CD4-positive, alpha-beta T cell treated with Interleukin-10 for 1 hour (primary cell): Measurements from ENCODE around the gene CLEC16A.

Source experiments
- DNase-seq: peaks from one replicate; pipeline ENCODE4 v3.0.0-alpha.2; 2020

The CLEC16A gene

DNA sequence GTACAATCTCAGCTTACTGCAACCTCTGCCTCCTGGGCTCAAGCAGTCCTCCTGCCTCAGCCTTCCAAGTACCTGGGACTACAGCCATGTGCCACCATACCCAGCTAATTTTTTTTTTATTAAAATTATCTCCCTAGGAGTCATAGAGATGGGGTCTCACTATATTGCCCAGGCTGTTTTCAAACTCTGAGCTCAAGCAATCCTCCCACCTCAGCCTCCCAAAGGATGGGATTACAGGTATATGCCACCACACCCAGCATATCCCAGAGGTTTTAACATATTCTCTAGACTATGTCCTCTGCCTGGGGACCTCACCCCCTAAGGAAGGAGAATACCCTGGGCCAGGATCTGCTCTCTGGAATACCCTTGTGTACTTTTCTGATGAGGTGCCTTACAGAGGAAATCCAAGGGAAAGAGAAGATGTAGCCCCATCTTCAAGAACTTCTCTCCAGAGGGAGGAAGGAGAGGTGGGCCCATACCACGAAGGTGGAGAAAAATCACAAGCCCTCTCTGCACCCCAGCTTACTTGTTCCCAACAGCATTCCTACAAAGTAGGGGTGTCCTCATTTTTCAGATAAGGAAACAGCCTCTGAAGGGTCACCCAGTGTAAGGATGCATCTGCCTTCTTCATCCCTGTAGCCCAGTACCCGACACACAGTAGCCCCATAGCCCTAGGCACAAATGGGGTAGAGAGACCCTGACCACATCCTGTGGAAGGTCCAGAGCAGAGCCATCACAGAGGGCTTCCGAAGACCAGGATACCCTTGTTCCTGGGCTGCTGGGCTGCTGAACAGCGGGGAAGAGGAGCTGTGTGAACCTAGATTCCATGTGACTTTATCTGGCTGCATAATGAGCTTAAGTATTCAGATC is 160.0 kb downstream of the CLEC16A start:
- DNase-seq, result no peak

DNA sequence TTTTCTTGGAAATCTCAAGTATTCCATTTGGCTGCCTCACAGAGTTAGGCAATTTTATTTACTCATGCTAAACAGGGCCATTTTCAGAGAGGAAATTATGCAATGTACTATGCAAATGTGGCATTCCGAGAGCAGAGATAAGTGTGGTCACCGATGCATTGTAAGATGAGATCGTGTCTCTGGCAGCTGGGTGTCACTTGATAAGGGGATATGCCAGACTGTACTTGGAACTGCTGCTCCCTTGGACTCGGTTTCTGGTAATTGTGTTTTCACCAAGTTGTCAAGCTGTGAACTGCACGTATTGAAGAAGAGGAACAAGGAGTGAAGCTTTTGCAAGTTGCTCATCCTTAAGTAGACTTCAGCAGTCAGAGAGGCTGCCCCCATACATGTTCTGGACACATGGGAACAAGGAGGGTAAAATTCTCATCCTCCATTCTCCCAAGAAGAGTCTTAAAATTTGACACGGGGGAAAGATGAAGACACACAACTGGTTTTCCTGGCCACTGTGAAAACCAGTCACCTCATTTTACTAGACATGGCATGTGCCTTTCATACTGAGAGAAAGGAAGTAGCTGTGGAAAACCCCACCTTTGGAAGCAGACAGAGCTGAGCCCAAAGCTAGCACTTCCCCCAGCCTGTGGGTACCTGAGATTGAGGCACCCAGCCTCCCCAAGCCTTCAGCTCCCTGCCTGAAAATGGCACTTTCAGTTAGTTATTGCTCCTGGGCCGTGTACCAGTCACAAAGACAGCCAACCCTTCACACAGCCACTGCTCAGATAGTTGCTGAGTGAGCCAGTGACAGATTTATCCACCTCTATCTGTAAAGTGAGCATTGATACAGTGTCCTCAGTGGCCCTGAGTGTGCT is 160.9 kb downstream of the CLEC16A start:
- peak; percentile 37 for DNase-seq

DNA sequence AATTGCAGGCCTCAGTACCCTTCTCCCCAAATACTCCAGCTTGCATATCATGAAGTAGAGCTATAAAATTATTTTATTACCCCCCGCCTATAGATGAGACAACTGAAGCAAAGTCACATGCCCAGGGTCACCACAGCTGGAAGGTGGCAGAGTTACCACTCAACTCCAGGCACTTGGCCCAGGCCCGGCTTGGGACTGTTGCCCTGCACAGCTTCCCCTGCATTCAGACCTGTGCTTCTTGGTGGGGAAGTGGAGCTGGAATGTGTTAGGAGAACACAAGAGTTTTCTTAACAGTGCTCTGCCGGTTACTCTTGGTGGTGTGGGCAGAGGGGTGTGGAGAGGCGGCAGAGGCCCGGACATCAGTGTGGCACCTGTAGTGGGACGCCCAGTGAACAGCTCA is 162.4 kb downstream of the CLEC16A start:
- no peak for DNase-seq

GRCh38 chr16:11107780-11108465 is 163.6 kb downstream of the CLEC16A start:
- DNase-seq, result no peak

GRCh38 chr16:11108466-11108805 is 164.1 kb downstream of the CLEC16A start:
- no peak for DNase-seq

GRCh38 chr16:11109566-11109965 is 165.2 kb downstream of the CLEC16A start:
- DNase-seq, result no peak

DNA sequence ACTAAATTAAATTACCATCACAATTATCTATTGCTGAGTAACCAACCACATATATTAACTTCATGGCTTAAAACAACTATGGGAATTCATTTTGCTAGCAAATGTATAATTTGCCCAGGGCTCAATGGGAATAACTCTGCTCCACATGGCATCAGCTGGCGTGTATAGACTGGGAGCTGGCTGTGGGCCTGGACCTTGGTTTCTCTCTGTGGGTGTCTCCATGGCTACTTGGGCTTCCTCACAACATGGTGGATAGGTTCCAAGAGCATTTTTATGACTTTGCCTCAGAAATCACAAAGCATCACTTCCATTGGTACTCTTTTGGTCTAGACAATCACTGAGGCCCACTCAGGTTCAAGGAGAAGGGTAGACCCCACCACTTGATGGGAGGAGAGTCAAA is 166.8 kb downstream of the CLEC16A start:
- DNase-seq, result no peak

DNA sequence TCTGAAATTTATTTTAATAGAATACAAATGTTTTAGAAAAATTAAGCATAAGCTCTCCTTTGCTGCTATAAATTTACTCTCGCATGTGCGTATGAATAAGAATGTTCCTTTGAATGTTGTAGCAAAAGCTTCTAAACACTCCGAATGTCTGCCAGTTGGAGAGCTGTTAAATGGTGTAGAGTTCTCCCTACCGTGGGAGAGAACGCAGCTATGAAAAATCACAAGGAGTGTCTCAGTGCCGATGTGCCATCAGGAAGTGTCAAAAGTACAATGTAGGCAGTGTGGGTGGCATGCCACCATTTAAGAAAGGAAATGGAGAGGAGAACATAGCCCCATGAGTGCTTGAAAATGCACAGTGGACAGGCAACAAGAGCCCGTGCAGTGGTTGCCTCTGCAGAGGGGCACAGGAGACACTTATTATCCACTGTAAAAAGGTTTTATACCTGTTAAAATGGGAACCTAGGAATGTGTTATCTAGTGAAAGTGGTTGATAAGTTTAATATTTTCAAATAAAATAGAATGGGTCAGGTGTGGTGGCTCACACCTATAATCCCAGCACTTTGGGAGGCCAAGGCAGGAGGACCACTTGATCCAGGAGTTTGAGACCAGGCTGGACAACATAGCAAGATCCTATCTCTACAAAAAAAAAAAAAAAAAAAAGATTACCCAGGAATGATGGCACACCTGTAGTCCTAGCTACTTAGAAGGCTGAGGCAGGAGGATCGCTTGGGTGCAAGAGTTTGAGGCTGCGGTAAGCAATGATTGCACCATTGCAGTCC is 167.7 kb downstream of the CLEC16A start:
- DNase-seq, result no peak

- no peak for DNase-seq
Measured at GRCh38 chr16:11112723-11113348, 168.5 kb downstream of the CLEC16A start.

GRCh38 chr16:11114366-11115164 is 170.2 kb downstream of the CLEC16A start:
- peak; percentile 34 for DNase-seq

DNA sequence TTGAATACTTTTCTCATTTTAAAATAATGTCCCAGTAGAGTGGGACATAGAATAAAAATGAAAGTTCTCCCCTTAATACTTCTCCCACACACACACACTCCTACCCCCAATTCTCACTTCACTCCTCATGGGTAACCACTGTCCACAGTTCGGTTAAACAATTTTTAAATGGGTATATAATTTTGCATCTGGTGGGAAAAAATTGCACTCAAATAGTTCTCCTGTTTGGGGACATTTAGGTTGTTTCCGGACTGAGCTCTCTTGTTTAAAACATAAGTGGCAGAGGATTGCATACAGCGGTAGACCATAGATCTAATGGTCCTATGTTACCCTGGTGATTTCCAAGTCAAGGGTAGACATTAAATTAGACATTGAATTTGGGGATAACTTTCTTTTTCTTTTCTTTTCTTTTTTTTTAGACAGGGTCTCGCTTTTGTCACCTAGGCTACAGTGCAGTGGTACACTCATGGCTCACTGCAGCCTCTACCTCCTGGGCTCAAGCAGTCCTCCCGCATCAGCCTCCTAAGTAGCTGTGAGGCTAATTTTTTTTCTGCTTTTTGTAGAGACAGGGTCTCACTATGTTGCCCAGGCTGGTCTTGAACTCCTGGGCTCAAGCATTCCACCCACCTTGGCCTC is 173.3 kb downstream of the CLEC16A start:
- DNase-seq, result no peak

GRCh38 chr16:11118479-11118878 is 174.1 kb downstream of the CLEC16A start:
- no peak for DNase-seq

DNA sequence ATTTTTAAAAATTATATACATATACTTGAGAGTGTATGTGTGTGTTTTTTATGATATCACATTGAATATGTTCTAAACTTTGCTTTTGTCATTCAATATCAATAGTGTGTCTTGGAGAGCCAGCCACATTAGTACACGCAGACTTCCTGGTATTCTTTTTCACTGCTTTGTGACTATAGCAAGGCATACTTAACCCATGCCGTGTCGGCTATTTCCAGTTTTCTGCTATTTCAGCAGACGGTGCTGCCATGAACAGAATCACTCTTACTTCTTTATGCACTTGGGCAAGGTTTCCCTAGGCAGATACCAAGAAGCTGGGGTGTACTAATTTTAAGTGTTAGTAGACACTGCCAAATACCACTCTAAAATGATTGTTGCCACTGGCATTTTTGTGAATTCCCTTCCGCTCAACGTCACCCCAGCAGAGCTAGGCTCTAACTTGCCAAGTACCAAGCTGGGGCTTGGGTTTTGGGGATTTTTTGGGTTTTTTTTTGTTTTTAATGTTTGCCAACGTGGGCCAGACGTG is 176.8 kb downstream of the CLEC16A start:
- DNase-seq, result no peak

GRCh38 chr16:11121914-11122692 is 177.7 kb downstream of the CLEC16A start:
- DNase-seq, result no peak

- DNase-seq, result no peak
Measured at GRCh38 chr16:11123666-11124065, 179.3 kb downstream of the CLEC16A start.

- DNase-seq, result no peak
Measured at GRCh38 chr16:11125936-11126335, 181.6 kb downstream of the CLEC16A start.

- DNase-seq, result no peak
Measured at GRCh38 chr16:11126399-11127054, 182.2 kb downstream of the CLEC16A start.

DNA sequence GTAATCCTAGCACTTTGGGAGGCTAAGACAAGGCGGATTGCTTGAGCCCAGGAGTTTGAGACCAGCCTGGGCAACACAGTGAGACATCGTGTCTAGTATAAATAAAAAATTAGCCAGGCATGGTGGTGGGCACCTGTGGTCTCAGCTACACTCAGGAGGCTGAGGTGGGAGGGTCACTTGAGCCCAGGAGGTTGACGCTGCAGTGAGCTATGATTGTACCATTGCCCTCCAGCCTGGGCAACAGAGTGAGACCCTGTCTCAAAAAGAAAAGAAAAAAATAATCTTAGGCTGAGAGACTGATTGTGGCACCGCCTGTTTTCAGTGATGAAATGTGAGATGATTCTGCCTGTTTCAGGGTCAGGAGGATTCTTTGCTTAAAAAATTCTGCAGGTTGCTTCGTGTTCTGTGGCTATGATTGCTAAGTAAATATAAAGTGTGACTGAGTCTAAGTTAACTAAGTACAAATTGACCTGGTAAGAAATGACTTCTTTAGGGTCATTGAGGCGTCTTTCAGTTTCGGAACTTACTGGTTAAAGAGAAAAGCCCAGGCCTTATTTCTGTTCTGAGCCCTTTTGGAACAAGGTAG is 183.3 kb downstream of the CLEC16A start:
- DNase-seq, result no peak
